HG02588 (cell line): ENCODE results near the gene TMCO5A.

Experiments used
- ATAC-seq: cut with Tn5 transposase; IDR thresholded peaks from one replicate; pipeline ENCODE4 v1.9.1; 2021; ENCODE audit warnings: mild to moderate bottlenecking, moderate library complexity; ENCODE audit not compliant: unreplicated experiment

The TMCO5A gene

DNA sequence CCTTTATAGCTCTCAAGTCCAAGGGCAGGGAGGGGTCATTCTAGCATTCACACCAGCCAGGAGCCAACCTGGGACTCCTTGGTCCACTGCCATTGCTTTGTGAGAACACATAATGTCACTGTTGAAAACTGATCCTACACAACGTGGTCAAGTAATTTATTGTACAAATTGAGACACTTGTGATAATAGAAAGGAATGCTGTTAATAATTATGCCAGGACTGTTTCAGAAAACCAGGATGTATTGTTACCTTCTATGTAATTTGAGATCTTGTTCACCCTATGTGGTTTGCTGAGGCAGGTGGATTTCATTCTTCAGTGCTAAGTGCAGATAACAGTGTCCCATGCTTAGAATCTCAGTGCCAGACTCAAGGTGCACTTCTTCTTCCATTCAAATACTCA lies 33.3 kb downstream of the TMCO5A start:
- ATAC-seq = no peak

DNA sequence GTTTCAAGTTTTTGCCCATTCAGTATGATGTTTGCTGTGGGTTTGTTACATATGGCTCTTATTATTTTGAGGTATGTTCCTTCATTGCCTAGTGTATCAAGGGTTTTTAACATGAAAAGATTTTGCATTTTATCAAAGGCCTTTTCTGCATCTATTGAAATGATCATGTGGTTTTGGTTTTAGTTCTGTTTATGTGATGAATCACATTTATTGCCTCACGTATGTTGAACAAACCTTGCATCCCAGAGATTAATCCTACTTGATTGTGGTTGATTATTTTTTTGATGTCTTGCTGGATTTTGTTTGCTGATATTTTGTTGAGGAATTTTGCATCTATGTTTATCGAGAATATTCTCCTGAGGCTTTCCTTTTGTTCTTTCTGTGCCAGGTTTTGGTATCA lies 39.4 kb downstream of the TMCO5A start:
- ATAC-seq = no peak

DNA sequence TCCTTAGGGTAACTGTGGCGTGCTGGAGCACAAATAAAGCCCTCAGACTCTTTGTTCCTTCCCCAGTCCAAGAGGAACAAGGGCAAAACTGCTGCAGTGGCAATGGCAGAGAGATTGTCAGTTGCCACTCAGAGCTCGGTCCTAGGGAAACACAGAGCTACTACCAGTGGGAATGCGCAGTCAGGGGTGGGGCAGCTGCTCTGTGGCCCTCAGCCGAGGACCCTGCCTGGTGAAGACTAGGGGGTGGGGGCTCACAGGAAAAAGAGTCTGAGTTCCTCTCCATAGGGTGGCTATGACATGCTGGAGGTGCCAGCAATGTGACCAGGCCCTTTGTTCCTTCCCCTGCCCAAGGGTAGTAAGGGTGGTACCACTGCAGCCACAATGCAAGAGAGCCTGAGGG lies 43.8 kb downstream of the TMCO5A start:
- no peak for ATAC-seq

DNA sequence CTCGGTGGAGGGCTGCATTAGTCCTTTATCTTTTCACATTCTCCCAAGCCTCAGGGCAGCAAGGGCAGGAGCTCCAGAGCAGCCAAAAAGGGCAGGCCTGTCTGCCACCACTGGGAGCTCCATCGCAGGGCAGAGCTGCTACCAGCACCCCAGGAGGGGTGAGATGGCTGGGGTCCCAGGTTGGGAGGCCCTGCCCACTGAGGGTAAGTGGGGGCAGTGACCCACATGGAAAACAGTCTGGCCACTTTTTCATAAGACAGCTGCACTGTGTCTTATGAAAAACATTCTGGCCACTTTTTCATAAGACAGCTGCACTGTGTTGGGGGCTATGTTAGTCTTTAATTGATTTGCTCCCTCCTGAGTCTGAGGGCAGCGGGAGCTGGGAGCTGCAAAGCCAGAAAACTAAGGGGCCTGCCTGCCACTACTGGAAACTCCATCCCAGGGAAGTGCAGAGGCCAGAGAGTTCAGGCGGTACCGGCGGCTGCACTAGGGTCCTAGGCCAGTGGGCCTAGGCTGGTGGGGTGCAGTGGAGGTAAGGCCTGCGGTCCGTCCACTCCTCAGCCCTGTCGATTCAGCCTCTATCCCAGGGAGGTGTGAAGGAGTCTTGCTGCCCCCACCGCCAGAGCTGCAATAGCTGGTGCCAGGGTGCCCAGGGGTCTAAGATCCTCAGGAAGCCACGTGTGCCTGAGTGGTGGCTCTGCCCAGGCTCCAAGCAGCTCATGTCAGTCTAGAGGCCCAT lies 45.4 kb downstream of the TMCO5A start:
- no peak for ATAC-seq

DNA sequence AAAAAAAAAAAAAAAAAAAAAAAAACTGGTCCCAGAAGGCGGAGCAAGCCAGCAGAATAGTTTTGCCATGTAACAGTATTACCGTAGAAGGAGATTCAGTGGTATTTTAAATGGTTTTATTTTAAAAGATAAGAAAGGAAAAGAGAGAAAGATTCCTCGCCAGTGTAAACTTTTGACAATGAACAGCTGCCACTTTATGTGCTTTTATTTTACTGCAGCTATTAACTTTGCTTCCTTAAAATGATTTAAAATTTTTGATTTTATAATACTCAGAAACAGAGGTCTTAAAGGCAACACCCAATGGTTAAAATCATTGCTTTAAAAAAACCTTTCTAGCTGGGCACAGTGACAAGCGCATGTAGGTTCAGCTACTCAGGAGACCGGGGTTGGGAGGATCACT lies 46.8 kb downstream of the TMCO5A start:
- no peak for ATAC-seq

DNA sequence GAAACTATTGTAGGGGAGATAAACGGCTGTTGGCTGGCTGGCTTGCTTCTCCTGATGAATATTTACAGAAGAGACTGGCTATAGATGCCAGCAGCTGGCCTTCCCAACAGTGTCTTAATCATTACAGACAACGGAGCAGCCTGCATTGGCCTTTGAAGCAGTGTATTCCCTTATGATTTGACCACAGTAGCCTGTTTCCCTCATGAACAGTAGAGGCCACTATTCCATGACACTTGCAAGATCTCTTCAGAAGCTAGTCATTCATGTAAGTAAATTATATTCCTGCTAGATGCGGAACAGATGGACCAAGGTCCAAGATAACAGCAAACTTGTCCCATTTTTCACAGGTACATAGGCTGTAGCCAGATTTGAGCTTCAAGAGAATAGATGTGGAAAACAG lies 47.3 kb downstream of the TMCO5A start:
- ATAC-seq = no peak

DNA sequence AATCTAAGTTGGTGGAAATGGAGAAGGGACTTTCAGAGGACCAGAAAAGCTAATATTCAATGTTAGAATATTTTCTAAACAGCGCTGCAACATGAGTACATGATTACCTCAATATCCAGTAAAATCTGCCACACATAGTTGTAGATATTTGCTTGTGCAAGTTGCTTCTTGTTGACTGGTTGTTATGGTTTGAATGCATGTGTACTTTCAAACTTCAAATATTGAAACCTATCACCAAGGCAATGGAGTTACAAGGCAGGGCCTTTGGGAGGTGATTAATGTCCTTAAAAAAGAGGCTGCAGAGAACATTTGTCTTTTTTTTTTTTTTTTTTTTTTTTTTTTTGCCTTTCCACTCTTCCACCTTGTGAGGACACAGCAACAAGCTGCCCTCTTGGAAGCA lies 49.9 kb downstream of the TMCO5A start:
- no peak for ATAC-seq

DNA sequence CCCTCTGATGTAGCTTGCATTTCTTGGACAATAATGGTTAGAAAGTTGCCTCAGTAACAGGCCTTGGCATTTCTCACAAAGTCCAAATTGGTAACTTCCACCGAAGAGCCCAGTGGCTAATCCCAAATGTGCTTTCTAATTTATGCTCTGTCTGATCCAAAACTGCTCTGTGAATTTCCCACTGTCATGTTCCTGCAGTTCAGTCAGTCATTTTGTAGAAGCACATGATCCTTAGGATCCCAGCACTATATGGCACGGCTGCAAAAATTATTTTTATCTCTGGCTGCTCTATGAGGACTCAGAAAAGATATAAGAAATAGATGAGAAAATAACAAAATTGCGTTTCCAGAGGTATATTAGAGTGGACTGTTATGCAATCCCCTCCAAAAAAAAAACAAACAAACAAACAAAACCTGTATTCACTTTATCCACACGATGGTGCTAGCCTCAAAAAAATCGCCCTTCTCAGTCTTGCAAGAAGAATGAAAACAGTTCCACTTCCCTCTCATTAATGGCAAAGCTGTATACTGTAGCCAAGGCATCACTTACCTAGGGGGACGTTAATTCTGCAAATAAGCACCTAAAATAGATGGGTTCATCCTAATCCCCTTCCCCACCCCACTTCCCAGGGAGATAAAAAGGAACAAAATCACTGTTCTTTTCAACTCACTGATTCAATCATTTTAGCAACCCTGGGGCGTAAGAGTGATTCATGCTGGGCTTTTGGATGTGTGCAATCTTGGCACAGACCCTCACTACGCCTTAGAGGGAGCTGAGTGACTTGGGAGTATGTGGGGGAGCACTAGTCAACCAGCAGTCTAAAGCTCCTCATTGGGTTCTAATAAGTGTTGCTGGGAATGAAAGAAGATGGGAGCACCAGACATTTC lies 61.3 kb downstream of the TMCO5A start:
- ATAC-seq = peak; percentile 58
